NAMALWA (cell line): ENCODE results near the gene AUNIP.
A peak's percentile ranks its signal among the peaks of the same experiment; 100 is the strongest.

ENCODE experiments used
- DNase-seq: peaks from one replicate; pipeline ENCODE4 v3.0.0-alpha.2; 2015; ENCODE audit warnings: low spot score

AUNIP gene, protein sequence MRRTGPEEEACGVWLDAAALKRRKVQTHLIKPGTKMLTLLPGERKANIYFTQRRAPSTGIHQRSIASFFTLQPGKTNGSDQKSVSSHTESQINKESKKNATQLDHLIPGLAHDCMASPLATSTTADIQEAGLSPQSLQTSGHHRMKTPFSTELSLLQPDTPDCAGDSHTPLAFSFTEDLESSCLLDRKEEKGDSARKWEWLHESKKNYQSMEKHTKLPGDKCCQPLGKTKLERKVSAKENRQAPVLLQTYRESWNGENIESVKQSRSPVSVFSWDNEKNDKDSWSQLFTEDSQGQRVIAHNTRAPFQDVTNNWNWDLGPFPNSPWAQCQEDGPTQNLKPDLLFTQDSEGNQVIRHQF

DNA sequence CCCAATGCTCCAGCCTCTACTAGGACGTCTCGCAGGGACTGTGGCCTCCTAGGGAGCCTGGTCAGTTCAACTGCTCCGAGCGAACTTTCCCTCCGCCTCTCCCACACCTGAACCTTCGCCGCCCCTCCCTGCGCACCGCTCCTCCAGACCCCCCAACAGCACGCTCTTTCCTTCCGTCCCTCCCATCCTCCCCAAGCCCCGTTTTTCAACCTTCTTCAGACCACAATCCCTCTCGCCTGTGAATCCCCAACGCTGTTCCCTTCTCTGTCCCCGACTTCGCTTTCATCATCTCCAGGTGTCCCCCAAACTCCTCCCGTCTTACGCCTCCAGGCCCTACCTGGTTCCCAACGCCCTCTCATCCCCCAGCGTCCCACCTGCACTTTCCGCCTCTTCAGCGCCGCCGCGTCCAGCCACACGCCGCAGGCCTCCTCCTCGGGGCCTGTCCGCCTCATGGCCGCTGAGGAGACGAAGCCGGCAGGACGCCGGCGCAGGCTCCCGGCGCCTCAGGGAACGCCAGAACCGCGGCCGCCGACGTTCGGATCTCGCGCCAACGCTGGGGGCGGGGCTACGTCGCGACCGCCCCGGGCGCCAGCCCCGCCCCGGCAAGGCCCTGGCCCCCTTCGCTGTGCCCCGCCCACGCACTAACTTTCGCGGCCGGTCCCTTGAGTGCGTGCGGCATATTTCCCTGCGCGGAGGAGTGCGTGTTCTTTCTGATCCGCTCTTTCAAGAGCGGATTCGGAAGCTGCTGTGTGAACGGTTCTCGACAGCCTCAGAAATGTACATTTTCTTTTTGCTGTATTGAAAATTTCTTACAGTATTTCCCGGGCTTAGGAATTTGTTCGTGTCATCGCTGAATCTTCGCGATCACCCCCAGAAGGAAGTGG is at the start of gene AUNIP:
Gene AUNIP (minus strand): TSS at position 552 of the 884 bp plus-strand sequence. CDS start 100 bp downstream, at position 452.
- peak; percentile 91 for DNase-seq

GRCh38 chr1:25909040-25909439 is 49.8 kb upstream of the AUNIP start:
- DNase-seq = no peak

DNA sequence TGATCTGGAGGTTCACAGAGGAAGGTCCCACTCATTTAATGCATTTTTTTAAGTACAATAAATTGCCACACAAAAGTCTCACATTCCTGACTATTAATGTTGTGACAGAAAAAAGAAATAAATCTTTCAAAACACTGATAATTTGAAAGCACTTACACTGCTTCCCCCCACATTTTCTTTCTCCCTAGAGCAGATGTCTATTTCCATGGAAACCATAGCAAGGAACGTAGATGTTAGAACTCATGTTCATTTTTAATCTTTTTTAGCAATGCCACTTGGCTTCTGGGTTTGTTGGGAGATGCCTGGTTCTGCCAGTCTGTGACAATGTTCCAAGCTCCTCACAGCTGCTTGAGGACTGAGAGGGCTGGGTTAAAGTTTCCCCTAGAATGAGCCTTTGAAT is 48.9 kb upstream of the AUNIP start:
- no peak for DNase-seq

DNA sequence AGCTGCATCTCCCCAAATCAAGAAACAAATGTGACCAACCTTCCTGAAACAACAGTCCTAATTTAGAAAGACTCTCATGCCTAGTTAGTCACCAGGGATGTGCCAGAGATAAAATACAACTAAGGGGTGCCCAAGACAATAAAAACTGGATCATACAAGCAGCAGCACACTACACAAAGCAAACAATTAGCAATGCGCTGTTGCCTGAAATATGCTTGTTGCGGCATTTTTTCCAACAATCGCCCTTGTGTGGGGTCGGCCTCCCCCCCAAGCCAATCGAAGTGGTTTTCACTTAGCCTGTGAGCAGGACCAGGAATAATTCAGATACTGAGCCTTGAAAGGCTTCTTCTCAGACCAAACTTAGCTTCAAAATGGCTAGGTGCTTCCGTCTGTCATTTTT is 48.3 kb upstream of the AUNIP start:
- no peak for DNase-seq

DNA sequence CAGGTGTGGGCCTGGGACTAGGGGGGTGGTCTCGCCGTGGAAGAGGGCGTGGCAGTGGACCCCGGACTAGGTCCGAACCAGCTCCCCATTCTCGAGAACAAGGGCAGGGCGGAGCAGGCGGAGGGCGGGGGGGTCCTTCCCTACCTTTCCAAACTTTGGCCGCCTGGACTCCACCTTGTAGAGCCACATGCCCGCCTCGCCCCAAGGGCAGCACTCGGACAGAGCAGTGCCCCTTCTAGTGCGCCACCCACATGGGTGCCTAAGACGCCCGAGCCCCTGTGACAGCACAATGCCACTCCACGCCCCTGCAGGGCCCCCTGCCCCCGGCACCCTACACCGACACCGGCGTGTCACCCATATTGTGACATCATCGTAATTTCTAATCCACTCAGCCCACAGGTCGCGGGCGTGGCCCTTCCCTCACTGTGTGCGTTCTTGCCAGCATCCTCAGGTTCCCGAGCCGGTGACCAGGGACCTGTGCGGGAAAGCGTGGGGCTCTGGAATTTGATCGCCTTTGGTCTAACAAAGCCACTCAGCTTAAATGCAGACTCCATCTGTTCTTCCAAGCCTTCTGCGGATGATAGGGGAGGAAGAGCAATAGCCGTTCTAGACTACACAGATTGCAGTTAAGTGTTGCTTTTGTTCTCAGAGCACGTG is 47.5 kb upstream of the AUNIP start:
- peak; percentile 34 for DNase-seq

DNA sequence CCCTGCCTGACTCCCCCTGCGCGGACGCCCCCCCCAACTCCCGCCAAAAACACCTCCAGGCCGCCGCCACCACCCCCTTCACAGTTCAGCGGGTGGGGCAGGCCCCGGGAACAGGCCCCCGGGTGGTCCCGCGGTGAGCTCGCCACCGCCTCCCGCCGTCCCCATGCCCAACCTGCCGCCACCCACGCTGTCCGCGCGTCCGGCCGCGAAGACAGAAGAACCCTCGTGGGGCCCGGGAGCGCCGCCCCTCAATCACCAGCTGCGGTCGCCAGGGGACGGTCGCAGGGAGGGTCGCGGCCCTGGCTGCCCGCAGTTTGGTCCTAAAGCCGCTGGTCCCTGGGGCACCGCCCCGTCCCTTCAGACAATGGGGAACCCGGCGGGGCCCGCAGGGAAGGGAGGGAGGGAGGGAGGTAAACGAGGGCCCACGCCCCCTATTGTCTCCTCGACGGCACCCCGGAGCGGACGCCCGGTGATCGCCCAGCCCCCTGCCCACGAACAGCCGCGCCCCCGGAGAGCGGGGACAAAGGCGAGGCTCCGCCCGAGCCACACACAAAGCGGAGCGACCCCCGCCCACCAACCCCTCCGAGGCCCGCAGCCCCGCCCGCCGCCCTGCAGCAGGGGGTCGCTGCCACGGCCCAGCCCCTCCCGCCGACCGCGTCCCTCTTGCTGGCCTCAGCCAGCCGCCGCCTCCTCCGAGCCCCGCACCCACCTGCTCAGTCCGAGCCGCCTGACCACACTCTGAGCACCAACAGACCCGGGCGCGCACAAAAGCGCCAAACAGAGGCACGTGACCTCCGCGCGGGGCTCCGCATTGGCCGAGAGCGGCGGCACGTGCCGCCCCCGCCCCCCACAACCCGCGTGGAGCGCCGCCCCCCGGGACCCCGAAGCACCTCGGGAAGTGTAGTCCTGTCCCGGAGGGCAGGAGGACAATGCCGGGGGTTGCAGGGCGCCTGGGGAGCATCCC is 46.7 kb upstream of the AUNIP start, which contains the start of gene STMN1:
Gene STMN1 (minus strand): TSS at position 740 of the 964 bp plus-strand sequence. CDS start 1,743 bp downstream, outside the sequence.
- DNase-seq = peak; percentile 95

DNA sequence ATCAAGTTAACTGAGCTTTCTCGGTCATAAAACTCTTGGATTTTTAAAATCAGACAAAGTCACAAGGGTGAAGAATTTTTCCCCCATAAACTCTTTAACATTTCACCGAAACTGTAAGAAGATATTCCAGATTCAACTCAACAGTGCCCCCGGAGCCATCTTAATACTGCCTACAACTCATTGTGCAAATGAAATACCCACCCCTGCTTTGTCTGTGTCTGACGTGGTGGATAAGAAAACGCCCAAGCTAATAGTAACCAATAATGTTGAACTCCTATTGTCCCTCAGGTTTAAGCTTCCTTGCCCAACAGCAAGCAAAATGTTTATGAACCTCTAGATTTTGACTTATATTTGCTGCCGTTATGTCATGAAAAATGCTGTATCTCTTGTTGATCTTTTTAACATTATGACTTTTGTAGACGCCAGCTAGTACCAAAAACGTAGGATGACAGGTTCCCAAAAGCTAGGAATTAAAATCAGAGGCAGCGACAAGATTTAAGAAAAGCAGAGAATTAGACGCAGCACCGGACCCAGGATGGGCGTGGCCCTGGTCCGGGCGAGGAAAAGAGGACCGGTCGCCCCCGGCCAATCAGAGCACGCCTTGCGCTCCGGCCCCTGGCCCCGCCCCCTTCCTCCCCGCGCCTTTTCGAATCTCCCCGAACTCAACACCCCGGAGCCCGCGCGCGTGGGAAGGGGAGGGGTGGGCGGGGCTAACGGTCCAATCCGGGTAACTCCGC is 45.9 kb upstream of the AUNIP start:
- peak; percentile 95 for DNase-seq

DNA sequence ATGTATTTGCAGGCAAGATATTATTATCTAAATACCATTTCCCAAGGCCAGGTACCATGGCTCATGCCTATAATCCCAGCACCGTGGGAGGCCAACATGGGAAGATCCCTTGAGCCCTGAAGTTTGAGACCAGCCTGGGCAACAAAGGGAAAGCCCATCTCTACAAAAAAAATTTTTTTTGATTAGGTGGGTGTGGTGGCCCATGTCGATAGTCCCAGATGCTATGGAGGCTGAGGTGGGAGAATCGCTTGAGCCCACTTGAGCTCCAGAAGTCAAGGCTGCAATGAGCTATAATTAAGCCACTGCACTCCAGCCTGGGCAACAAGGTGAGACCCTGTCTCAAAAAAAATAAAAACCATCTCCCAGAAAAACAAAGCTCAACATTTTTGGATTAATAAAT is 44.7 kb upstream of the AUNIP start:
- DNase-seq = no peak

GRCh38 chr1:25902462-25902861 is 43.2 kb upstream of the AUNIP start:
- DNase-seq = no peak

GRCh38 chr1:25900219-25900618 is 41.0 kb upstream of the AUNIP start:
- no peak for DNase-seq

DNA sequence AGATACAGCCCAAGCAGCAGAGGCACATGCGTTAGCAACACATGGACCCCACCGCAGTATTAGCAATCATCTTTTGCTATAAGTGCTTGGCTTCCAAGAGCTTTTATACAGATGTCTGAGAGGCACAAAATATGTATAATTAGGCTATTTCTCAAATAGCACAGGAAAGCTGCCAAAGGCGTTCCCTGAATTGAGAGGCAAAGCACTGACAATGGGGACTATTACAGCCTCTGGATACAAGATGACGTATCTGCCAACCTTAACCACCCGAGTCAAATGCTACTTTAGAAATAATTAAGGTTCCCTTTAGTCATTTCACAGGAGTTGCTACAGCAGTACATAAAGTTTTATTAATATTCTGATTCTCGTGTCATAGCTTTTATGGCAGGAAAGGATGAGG is 40.5 kb upstream of the AUNIP start:
- no peak for DNase-seq

DNA sequence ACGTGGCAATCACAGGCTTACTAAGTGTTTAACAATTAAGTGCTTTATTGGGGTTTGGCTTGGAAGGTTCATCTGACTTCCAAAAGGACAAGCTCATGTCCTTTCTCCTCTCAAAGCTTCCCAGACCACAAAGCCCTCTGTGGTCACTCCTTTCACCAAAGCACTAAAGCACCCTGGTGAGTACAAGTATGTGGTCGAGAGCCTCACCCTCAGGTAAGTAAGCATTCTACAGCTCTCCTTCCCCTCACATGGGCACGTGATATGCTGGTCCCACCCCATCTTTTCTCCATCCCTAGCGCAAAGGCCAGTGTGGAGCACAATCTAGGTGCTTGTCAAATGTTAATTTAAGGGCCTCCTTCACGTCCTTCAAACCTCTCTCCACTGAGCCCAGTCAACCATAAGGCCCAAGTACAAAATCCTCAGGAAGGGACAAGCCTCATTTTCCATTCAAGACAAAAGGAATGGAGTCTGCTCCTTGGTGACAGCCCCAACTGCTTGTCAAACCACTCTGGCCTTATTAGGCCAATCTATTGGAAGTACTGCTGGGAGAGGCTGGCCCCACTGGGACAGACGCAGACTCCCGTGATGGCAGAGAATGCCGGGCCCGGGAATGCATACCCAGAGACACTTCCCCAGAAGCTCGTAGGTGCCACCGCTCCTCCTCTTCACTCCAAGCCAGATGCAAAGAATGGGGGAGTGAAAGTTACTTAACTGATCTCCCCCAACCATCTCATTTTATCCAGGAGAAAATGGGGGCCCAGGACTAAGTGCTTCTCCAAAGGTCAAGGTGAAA is 39.2 kb upstream of the AUNIP start:
- DNase-seq = no peak

GRCh38 chr1:25897754-25898153 is 38.5 kb upstream of the AUNIP start:
- DNase-seq = no peak

DNA sequence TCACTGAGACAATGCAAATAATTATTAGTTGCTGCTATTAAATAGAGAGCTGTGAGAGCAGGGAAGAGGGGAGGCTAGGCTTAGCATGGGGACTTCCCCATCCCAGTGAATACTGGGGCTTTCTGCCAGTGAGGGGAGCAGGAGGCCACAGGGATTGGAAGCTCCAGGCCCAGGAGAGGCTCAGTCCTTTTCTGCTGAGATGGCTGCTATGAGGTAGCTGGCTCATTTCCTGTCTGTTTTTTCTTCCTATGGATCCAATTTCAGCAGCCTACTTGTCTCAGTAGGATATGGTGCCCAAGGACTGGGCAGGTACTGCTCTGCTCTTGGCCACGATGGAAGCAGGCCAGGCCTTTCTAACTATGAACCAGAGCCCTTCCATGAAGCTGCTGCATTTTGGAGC is 37.0 kb upstream of the AUNIP start:
- DNase-seq = no peak

GRCh38 chr1:25895365-25895990 is 36.2 kb upstream of the AUNIP start:
- DNase-seq = peak; percentile 93

DNA sequence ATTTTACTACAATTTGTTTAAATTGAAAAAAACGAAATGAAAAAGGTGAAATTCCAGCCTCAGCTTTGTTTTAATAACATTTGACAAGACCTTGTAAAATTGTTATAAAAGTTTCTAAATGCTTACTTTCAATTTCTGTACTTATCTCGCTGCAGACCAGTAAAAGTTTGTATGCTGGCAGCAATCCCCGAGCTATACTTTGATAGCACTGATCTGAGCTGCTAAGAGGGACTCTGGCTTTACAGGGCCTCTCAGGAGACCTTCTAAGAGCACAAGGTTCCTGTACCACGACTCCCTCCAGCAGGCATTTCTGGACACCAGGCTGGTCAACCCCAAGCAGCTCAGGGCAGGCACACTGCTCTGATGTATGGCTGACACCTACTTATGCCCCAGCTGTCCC is 33.9 kb upstream of the AUNIP start:
- DNase-seq = no peak

- no peak for DNase-seq
Observed at GRCh38 chr1:25891606-25892005, 32.3 kb upstream of the AUNIP start.

- DNase-seq = no peak
Observed at GRCh38 chr1:25890239-25891034, 31.2 kb upstream of the AUNIP start.
